Ecto neural progenitor cell (in vitro differentiated cells): ENCODE measurements around the gene GAL.

ENCODE experiments used
- DNase-seq: peaks from one replicate; pipeline ENCODE4 v3.0.0-alpha.2; 2018; ENCODE audit warnings: low spot score

The GAL gene

DNA sequence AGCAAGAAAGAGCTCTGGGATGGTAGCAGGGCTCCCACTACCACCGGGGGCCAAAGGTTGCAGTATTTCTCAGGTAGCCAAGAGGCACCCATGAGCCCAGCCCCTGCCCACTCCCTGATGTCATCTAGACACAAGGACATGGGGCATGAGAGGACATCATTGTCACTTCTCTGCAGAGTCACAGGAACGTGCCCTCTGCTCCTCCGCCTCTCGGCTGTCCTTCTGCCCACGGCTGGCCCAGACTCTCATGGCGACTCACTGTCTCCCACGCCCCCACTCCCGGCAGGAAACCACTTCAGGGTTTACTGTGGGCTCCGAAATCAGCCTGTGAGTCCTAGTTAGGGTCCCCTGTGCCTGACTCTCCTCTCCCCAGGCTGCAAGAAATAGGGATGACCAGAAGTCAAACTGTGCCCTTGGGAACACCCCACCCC is 1.8 kb upstream of the GAL start:
- DNase-seq: no peak

DNA sequence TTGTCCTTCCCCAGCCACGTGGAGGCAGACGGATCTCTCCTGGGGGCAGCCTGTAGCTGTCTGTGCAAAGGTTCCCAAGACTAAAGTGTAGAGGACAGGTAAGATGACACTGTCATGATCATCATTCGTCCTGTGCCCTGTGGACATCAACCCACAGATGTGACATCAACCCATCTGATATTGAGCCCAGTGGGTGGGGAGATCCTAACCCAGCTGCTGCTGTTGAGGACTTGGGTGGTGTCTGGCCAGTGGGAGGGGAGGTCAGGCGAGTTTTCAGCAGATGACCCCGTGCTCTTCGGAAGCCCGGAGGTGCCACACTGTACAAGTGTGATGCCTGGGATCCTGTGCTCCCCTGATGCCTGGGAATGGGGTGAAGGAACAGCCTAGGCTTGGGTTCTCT is 1.2 kb upstream of the GAL start:
- DNase-seq: no peak

- DNase-seq: peak; percentile 53
These were observed 584 bp upstream of the GAL start for GRCh38 chr11:68683536-68684384.

- peak; percentile 41 for DNase-seq
These were observed 1.5 kb downstream of the GAL start for GRCh38 chr11:68685656-68686380.

GRCh38 chr11:68686486-68686885 is 2.1 kb downstream of the GAL start:
- peak; percentile 38 for DNase-seq

GRCh38 chr11:68687311-68687710 is 3.0 kb downstream of the GAL start:
- no peak for DNase-seq

DNA sequence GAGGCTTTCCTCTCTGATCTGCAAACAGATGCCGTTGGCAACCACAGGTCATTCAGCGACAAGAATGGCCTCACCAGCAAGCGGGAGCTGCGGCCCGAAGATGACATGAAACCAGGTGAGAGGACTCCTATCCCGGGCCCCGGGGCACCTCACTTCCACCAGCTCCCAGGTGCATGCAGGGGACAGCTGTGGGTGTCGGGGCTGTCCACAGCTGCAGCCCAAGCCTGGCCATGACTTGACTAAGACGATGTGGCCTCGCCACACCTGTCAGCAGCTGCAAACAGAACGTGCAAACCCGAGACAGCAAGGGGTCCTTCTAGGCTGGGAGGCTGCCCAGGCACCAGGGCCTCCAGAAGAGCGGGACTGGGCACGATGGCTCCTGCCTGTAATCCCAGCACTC is 3.6 kb downstream of the GAL start:
- no peak for DNase-seq

GRCh38 chr11:68688881-68689280 is 4.5 kb downstream of the GAL start:
- peak; percentile 29 for DNase-seq

GRCh38 chr11:68689737-68690625 is 5.6 kb downstream of the GAL start:
- peak; percentile 34 for DNase-seq

DNA sequence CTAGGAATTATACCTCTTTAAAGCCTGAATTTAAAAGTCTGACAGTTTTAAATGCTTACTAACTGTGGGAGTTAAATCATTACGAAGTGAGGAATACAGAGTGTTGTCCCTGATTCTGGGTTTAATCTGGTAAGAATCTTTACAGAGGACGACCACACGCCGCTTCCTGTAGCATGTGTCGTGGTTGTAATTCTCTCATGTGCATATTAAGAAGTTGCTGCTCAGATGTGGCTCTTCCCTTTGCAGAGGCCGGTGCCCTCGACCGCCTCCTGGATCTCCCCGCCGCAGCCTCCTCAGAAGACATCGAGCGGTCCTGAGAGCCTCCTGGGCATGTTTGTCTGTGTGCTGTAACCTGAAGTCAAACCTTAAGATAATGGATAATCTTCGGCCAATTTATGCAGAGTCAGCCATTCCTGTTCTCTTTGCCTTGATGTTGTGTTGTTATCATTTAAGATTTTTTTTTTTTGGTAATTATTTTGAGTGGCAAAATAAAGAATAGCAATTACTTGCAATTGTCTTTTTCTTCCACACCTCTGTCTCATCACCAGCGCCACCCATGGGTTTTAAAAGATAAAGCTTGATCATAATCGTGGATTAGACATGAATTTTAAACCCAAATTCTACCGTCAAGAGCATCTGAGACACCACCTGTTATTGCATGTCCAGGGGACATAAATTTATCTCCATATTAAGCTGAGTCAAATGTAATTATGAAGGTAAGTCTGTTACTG is 6.5 kb downstream of the GAL start:
- DNase-seq: peak; percentile 25

DNA sequence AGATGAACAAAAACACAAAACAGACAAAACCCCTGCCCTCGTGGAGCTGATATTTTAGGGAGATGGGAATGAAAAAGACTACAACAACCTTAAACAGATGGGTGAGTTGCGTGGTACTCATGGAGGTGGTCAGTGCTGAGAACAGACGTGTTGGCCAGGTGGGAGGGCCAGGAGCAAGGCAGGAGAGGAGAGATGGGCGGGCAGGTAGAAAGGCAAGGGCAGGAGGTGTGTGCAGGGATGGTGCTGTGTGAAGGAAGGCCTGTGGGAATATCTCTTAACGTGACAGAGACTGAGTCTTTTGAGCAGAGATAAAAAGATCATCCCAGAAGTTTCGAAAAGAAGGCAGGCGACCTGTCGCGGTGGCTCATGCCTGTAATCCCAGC is 7.0 kb downstream of the GAL start:
- DNase-seq: no peak

DNA sequence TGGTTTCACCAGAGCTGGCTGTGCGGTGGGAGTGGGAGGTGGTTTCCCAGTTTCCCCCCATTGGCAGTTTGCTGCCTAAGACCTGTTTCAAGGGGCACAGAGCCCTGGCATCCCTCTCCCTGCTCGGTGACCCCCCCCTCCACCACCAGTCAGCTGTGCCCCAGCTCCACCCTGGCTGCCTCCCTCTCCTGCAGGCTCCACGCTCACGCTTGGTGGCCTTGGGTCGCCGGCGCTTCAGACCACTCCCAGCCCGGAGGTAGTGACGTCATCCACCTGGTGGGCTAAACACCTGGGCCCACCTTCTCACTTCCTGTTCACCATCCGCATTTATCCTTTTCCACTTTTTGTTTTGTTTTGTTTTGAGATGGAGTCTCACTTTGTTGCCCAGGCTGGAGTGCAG is 7.8 kb downstream of the GAL start:
- DNase-seq: no peak

DNA sequence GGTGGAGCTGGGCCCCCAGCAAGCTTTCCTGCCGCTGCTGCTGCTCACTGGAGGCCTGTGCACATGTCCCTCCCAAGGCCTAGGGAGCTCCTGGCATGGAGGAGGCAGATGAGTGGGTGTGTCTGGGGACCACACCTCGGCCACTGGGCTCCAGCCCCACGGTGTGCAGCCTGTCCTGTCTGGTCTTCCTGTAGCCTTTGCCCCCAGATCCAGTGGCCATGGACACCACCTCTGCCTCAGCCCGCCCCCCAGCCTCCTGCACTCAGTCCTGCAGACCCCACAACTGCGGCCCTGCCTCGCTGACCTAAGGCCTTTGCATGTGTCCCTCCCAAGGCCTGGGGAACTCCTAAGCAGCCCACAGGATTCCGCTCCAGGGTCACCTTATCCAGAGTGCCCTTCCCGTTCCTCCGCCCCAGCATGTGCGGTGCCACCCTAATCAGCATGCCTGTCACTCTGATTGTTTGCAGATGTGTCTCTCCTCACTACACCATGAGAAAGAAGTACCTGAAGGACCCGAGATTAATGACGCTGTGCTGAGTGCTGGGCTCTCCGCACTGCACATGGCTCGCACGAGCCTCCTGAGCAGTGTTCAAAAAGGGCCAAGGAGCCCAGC is 8.6 kb downstream of the GAL start:
- DNase-seq: no peak

DNA sequence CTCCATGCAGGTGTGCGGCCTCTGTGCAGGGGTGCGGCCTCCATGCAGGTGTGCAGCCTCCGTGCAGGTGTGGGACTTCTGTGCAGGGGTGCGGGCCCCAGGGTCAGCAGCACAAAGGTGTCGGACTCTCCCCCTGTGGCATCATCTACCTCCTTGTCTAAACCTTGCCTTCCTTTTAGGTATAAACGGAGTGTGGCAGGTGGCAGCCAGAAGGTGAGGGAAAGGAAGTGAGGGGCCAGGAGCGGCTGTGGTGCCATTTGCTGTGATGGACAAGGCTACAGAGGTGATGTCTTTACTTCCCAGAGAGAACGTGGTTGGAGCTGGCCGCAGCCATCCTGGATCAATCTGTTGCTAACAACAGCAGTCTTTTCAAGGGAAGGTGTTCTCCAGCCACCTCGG is 9.1 kb downstream of the GAL start:
- no peak for DNase-seq

DNA sequence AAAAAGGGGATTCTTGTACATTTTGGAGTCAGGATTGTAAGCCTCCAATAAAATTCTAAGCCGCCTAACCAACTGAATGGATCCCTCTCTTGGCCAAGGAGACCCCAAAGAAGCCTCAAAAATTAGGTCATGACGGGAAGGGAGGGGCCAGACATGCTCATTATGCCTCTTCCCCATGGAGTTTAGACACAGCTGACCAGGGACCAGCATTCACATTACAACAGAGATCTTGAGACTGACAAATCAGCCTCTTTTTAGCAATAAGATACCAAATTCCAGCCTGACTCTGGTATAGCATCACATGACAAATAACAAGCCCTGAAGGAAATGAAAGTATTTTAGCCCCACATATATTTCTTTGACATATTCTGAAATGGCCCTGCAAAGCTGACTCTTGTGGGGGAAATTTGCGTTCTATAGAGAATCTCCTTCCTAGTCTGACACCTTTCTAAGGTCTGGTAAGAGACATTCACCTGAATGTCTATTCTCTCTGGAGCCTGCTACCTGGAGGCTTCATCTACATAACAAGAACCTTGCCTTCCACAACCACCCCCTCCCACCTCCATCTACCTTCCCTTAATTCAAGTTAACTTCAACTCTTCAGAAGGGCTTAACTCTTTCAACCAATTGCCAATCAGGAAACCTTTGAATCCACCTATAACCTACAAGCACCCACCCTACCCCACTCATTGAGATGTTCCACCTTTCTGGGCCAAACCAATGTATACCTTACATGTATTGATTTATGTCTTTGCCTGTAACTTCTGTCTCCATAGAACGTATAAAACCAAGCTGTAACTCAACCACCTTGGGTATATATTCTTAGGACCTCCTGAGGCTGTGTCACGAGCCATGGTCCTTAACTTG is 10.3 kb downstream of the GAL start:
- DNase-seq: no peak

- DNase-seq: no peak
These were observed 11.2 kb downstream of the GAL start for GRCh38 chr11:68695531-68695930.

DNA sequence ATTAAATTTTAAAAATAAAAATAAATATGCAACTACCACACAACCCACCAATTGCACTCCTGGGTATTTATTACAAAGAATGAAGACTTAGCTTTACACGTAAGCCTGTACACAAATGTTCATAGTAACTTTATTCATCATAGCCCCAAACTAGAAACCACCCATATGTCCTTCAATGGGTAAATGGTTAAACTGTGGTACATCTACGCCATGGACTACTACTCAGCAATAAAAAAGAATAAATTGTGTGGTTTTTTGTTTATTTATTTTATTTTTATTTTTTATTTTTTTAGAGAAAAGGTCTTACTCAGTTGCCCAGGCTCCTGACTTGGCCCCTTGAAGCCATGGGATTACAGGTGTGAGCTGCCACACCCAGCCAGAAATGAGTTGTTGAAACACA is 14.6 kb downstream of the GAL start:
- DNase-seq: no peak

GRCh38 chr11:68704887-68705286 is 20.5 kb downstream of the GAL start:
- no peak for DNase-seq

- DNase-seq: no peak
These were observed 23.2 kb downstream of the GAL start for GRCh38 chr11:68707527-68707926.

DNA sequence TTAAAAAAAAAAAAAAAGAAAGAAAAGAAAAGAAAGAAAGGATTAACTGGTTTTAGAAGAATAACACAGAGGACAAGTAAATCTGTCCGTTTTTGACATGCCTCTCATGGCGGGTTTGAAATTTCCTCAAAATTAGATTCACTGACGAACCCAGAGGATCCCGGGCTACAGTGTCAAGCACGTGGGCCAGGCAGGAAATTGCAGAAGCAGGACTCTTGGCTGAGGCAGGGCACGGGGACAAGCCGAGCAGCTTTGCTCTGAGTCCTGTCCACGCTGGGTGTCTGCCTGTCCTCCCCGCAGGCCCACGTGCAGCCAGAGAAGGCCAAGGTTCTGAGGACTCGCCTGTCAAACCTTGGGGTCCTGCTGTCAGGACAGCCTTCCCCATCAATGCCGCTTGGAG is 24.7 kb downstream of the GAL start:
- DNase-seq: no peak
